NT2/D1 (cell line): ENCODE results near the gene MYCL.

Experiments used
- SUZ12 ChIP-seq: IDR thresholded peaks from 2 replicates; pipeline ENCODE4 v1.6.1; 2011; ENCODE audit not compliant: insufficient read length, insufficient read depth; ENCODE audit errors: extremely low read depth
- YY1 ChIP-seq: IDR thresholded peaks from 2 replicates; pipeline ENCODE4 v1.6.1; 2011; ENCODE audit not compliant: insufficient read length, insufficient read depth
- ZNF274 ChIP-seq: IDR thresholded peaks from 2 replicates; pipeline ENCODE4 v1.6.1; 2011; ENCODE audit warnings: mild to moderate bottlenecking, low read depth, low read length

DNA sequence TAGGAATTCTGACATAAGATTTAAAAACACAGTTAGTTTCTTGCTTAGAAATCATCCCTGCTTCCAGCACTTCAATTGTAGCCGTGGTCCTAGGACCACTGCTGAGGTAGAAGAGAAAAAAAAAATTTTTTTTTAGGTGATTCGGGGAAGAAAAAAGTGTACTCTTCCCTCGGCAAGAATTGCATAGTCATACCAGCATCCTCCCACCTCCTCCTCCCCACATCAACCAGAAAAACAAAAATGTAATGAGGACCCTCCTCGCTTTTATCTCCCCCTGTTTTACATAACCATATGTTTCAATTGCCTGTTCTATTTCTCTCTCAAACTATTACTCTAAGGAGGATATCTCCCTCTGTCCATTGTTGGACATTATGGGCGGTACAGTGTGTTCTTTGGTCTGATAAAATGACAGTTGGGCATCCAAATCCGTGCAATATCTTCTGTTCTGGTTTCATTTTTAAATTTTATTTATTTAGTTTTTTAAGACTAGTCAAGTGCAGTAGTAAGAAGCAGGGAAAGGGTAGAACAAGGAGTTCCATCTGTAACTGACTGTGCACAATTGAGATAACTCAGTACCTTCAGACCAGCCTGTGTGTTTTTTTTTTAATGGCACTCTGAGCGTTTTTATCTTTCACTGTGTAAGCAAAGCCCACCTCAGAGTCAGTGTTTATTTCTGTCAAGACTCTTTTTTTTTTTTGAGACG lies 42.8 kb upstream of the MYCL start:
- TF ChIP-seq YY1 (no peak), SUZ12 (no peak), ZNF274 (no peak)
